Stimulated activated CD8-positive, alpha-beta memory T cell treated with anti-CD3 and anti-CD28 coated beads, Interleukin-2, amount 100 ng/mL, for 1 hour (primary cell): ENCODE results near the gene CDH9.
"Not testable (repeated sequence)": the region's sequence is repeated elsewhere in the genome, so short reads cannot be mapped to it uniquely, and the experiment has no call there.

Experiments
- DNase-seq, 2 donors: peaks; one replicate each; pipeline ENCODE4 v3.0.0-alpha.2; 2020; ENCODE audit warnings: low read depth in 2 of 2

The CDH9 gene

DNA sequence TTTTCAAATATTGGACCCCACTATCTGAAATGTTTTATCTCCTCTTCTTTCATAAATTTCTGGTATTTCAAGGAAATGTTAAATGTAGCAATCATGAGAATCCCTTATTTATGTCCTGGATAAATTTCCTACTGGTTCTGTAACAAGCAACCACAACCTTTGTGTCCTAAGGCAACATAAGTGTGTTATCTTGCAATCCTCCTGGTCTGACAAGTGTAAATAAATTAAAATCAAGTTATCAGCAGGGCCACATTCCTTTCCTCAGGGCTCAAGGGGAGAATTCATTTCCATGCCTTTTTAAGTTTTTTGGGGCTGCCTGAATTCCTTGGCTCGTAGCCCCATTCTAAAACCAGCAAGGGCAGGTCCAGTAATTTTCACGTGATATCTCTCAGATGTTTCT is 83.2 kb downstream of the CDH9 start:
- no peak for DNase-seq

DNA sequence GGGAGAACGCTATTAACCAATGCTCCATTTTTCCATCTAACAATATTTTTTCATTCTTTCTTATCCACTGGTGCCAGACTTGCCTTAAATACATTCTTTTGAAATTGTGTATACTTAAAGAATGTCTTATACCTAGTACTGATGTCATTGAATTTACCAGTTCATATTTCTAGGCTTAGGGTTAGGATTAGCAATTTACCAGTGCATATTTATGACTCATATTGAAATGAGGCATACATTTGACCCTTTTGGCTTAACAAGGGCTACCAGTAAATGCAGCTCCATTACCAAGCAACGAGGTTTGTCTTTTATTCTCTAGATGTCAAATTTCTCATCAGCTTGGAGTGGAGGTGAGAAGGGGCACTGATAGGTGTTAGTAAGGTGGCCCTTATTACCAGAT is 89.5 kb downstream of the CDH9 start:
- DNase-seq, result no peak

DNA sequence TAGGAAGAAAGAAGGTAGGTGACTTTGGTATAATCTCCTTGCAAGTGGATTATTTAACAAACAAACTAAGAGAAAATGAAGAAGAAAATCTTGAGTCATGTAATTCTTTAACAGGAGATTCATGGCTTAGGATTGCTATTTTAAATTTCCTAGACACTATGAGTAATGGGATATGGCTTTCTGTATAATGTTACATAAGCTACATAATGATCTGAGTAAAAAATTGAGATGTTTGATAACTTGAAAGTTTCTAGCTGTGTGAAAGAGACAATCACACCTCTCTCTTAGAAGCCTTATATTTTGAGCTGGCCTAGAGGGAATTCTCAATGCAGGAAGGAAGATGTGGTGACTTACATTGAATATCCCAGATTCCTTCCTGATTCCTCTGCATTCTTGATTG is 92.5 kb downstream of the CDH9 start:
- DNase-seq, result no peak

DNA sequence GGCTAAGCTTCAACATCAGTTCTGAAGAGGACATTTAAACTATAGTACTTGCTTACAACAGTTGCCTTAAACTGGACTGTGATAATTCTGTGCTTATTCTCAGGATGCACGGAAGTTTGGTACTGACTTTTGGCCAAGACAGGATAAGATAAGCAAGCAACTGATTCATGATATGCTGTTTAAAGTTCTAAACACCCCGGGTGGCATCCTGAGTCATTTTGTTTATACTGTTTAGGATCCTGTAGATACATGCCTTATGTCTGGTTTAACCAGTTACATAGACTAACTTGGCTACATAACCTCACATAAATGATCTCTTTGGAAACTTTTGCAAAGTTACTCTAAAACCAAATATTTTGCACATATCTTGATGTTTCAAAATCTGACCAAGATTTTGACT is 95.9 kb downstream of the CDH9 start:
- no peak for DNase-seq

DNA sequence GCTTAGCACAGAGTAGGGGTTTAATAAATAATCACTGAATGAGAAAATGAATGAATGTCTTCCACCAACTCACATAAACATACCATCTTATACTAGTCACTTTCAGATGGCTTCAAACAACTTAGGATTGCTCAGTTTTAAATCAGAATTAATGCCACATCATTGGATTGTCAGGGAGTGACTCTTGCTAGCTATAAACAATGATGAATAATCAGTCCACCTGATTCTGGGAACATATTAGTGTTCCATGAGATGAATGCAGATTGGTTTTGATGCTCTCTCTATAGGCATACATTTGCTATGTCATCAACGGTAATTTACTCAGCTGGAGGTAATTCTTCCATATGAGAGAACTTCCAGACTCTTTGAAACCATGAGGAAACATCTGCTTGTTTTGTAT is 97.4 kb downstream of the CDH9 start:
- no peak for DNase-seq

DNA sequence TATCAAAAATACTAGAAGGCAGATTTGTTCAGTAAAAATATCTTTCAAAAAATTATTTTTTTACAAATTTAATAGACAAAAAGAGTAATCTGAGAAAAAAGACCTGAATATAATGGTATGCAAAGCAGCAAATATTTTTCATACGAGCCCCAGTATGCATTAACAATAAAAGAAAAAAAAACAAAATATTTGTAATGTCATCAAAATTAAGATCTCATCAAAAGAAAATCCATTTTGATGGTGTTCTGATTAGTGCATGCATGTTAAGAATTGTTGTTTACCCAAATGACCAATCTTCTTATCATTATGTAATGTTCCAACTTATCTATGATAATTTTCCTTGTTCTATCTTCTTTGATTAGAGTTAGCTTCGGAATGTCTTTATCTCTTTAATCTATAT is 106.1 kb downstream of the CDH9 start:
- DNase-seq, result no peak

DNA sequence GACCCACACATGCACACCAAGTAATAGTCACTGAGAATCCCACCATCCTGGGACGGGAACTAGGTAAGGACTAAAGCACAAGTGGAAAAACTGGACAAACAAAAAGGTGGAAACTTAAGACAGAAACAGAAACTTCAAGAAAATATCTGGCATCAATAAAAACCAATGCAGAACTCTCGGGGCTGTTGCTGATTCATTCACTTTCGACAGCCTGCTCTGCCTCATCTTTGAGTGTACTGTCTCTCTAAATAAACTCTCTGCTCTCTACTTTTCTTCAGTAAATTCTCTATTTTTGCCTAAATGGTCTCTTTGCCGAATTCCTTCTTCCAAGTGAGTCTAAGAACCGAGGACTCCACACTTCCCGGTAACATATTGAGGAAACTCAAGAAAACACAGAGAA is 116.9 kb downstream of the CDH9 start:
- no peak for DNase-seq

DNA sequence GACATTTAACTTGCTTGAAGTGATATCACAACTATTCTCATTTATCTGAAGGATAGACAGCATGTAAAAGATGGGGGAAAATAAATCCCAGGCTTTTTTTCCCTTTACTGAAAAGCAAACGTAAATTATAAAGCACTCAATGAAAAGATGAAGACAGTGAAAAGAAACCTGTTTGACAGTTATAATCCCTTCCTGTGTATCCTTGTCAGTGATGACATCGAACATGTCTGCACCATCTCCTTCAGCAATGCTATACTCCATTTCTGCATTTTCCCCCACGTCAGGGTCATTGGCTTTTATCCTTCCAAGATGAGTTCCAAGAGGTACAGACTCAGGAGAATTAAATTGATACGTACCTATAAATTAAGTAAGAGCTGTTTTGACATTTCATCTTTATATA is 134.9 kb downstream of the CDH9 start:
- DNase-seq, result no peak

DNA sequence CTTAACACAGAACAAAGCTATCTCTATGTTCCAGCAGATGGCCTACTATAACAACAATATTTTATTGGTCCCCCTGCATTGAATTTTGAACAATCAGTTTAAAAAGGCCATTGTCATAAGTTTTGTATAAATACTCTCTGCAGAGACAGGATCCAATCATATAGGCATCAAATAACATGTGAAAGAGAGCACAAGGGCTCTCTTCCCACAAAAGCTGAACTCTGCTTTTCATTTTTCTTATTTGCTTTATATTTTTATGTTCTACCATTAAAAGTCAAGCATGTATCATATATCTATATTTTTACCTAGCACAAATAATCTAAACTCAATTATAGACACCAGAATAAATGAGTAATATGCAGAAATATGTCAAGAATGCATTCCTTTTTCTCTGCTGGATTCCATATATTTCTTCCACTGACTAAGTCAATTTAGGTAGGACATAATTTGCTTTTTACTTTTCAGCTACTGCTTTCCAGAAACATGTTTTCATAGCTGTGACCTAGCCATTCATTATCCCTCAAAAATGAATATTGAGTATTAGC is 143.6 kb downstream of the CDH9 start:
- no peak for DNase-seq

DNA sequence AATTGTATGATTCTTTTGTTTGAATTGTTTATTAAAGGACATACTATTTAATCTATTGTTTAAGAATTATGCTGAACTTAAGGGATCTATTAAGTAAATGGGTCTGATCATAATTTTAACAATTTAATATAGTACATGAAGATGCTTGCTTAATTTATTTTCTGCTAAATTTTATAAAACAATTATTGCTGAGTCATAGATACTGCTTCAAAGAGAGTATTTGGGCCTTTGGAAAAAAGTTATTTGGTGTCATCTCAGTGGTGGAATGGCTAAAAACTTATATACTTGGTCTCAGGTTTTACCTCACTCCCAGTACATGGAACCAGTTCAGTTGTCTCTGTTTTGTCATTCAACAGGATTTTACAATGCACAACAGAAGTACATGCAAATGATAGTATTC is 145.3 kb downstream of the CDH9 start:
- DNase-seq, result no peak

DNA sequence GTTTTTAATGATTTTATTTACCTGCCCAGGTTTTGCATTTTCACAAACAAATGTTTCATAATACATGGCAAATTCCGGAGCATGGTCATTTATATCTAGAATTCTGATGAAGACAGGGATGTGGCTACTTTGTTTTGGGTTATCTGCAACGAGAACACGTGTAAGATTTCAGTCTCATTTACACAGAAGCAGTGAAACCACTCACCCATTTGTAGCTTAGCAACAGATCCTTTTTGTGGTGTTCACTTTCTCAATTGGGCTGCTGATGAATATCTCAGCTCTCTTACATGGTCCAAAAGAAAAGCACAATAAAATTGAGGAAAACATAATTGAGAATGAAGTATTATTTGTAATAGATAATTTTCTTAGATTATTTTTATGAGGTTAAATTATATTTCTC is 148.6 kb downstream of the CDH9 start:
- no peak for DNase-seq

DNA sequence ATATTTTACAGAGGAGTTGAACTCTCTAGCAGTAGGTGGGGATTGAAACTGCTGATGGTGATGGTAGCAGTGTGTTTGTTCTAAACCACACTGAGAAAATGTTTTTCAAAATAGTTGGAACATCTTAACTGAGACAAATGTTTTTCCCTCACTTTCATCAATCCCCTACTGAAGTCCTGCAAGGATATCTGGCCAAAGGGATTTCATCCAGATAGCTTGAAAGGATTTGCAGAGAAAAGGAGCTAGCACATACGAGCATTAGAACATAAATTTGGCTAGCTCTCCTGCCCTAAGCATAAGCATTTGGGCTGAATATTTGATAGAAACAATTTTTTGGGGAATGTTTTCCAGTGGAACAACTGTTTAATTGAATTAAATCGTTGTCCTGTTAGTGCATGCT is 153.9 kb downstream of the CDH9 start:
- no peak for DNase-seq

DNA sequence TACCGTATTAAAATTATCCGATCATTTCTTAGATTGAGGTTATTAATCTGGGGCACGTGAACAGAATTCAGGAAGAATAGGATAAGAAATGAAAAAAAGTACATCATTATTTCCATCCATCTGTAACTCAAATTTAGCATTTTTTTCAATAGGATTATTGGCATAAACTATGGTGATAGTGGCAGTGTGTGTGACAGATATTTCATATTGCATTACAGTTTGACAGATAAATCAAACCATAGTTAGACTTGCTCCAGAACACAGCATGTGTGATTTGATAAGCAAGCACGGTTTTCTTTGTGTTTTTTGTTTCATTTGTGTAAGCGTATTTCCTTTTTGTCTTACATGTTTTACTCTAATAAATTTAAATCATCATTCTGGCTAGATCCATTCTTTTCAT is 155.0 kb downstream of the CDH9 start:
- DNase-seq, result no peak

DNA sequence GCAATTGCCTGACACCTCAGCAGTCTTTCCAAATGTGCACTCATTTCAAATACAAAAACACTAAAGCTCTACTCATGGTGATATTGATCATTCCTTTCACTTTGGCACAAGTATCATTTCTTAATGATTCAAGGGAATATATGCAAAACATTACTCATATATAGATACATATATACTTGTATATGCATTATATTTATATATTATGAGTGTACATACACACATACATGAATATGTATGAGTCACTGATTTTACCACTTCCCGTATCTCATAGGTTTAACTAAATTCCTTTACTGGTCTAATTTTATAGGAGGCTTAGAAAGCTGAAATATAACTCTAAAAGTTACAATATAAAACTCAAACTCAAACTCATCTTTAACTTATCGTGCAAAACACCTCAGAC is 156.5 kb downstream of the CDH9 start:
- DNase-seq, result no peak

DNA sequence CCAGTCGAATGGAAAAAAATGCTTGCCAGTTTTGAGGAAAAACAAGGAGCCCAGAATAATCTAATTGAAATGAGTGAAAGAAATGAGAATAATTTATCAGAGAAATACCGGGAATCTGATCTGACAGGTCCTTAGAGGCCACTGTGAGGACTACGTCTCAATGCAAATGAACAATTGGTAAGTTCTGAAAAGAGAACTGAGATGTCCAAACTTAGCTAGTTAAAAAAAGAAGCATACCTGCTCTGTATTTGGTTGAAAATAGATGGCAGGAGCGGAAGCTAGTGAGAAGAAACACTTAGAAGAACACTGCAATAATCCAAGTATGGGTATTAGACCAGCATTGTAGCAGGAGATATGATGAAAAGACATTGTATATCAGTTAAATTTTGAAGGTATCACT is 161.2 kb downstream of the CDH9 start:
- no peak for DNase-seq

DNA sequence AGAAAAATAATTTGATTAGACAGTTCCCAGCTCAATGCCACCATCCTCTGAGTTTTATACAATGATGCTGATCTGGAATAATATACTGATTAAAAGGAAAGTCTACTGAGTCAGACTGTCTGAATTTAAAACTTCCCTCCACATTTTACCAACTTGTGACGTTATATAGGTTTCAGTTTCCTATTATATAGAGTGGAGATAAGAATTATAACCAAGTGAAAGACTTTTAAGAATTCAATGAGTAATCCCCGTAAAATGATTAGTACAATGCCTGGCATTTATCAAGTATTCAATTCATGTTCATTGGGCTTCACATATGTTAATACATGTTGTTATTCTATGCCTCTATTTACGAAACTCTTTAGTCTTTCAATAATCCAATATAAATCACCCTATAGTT is 166.0 kb downstream of the CDH9 start:
- no peak for DNase-seq

DNA sequence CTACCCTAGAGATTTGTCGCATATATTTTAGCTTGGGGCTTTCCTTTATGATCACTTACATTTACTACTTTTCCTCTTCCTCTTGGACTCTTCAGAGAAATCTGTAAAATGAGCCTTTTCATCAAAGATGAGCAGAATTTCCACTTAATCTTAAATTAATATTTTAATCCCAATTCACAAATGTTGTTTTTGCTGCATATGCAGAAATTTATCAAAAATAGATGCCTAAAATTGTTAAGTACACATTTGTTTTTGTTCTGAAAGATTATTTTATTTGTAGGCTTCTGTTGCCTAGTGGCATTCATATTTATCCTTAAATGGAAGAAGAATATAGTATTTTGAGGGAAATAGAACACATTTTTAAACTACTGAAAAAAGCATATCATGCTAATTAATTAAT is 168.6 kb downstream of the CDH9 start:
- DNase-seq, result no peak

DNA sequence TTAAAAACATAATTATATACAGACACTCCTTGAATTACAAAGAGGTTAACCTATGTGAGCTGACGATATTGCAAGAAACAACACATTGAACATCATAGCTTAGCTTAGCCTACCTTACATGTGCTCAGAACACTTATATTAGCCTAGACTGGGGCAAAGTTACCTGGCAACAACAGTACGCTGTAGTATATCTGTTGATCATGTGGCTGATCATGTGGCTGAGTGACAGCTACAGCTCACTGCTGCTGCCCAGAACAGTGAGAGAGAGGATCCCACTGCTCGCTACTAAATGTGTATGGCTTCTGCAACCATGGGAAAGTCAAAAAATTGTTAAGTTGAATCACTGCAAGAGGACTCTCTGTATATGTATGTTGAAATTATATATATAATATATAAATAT is 169.9 kb downstream of the CDH9 start:
- no peak for DNase-seq

DNA sequence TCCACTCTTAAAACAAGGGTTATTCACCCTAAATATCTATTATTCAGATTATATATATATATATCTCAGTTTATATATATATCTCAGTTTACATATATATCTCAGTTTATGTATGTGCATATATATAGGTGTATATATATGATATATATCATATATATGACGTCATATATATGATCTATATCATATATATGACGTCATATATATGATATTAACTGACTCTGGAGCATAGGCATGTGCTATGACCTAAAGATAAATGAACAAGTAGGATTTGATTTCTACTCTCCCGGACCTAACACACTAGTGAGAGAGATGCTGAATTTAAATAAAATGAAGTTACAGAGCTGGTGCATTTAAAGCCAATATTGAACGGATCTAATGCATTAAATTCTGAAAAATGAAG is 174.3 kb downstream of the CDH9 start:
- DNase-seq, result no peak

DNA sequence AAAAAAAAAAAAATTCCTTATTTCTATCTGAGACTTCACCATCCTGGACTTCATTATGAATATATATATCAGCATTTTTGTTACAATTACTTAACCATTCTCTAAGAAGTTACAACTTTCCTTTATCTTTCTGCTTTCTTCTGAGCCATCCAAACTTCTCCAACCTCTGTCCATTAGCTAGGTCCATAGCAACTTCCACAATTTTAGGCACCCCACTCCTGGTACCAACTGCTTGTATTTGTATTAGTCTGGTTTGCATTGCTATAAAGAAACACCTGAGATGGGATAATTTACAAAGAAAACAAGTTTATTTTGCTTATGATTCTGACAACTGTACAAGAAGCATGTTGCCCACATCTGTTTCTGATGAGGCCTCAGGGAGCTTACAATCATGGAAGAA is 182.1 kb downstream of the CDH9 start:
- no peak for DNase-seq

DNA sequence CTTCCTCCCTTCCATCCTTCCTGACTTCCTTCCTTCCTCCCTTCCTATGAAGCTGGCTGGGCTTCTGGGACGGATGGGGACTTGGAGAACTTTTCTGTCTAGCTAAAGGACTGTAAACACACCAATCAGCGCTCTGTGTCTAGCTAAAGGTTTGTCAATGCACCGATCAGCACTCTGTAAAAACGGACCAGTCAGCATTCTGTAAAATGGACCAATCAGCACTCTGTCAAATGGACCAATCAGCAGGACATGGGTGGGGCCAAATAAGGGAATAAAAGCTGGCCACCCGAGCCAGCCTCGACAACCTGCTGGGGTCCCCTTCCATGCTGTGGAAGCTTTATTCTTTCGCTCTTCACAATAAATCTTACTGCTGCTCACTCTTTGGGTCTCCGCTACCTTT is 185.9 kb downstream of the CDH9 start:
- DNase-seq, result not testable (repeated sequence)

DNA sequence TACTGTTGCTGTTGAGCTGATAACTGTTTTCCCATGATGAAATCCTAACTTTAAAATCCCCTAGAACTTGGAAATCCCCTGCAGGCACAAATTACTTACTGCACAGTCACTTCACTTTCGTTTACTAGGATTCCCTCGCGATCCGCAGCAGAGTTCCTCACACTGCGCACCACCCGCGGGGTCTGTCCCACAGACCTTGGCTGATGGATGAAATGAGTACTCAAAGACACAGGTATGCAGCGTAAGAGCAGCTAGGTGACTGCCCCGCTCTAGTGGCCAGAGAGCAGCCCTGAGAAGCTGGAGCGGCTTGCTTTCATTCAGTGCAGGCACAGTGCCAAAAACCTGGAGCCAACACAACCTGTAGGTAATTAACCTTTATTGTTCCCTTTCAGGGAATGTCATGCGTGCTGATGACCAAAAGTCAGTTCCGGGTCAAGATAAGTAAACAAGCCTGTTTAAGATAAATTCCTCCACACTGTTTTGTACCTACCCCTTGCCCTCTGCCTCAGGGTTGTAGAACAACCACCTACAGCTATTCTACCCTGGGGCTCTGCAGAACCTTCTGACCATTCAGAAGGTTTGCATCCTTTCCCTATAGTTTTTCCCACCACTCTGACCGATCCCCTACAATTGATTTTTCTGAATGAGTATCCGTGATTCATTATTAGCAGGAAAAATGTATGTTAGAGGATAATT is 191.2 kb downstream of the CDH9 start:
- DNase-seq, result no peak

DNA sequence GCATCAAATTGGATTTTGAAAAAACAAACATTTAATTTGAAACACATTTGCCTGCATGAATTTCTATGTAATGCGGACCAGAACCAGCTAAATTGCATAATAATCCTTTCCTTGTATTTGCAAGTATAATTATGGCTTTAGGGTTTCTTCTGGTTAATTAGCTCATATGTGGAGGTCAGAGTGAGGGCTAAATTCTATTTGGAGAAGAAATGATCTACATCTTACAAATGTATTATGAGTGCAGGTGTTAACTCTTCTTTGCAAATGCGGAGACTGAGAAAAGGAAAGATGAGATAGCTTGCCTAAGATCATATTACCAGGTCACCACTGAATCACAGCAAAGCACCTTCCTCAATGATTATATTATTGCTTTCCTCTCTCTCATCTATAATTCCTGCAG is 194.7 kb downstream of the CDH9 start:
- DNase-seq, result no peak

DNA sequence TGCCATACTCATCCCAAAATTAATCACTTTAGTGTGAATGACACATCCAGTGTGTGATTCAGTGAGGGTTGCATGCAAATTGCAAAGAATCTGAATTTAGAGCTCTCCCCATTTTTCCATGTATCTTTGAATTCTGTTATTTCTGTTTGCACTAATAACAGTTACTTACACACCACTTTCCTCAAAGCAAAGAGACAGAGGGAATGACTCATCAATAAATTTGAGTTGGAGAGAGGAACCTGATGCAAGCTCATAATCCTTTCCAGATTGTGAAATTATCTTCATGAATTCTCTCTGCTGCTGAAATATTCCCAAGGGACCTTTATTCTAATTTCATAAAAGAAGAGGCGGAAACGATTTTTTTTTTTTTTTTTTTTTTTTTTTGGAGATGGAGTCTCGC is 204.8 kb downstream of the CDH9 start:
- DNase-seq, result no peak
